Measurements from ENCODE around the gene SPNS2.

DNA sequence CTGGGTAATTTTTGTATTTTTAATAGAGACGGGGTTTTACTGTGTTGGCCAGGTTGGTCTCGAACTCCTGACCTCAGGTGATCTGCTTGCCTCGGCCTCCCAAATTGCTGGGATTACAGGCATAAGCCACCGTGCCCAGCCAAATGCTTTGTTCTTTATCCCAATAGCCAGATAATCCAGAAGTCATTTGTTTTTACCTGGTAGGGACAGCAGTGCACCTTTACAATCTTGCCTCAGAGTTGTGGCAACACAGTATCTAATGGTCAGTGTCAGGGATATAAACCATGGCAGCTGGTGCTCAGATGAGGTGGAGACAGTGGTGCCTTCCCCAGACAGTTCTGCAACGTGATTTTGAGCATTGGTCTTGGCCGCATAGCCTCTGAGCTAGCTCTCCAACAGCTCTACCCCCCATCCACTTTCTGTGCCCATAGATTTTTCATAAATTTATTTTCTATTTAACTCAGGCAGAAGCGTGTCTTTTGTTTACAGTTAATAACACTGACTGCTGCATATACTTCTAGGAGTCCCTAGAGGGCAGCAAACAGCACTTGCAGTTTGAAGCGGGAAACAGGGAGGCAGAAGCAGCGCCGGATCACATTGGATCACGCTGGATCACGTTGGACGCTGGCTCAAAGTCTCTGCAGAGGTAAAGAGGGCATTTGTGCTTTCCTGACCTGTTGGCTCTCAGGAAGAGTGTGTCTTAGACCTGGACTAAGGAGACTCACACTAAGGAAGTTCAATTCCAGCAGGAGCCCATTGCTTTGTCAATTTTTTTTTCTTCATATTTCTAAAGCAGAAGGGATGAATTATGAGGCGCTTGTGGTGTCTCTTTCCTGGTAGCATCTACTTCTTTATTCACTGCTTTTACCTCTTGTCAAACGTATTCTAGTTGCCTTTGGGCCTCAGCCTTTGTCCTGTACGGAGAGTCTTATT is 66.8 kb downstream of the SPNS2 start:
- TF ChIP-seq EP300 (IDR thresholded peaks at IDR 0.05) (no peak), POLR2A (IDR thresholded peaks at IDR 0.05) (no peak)
- TF ChIP-seq, protein P1, sequence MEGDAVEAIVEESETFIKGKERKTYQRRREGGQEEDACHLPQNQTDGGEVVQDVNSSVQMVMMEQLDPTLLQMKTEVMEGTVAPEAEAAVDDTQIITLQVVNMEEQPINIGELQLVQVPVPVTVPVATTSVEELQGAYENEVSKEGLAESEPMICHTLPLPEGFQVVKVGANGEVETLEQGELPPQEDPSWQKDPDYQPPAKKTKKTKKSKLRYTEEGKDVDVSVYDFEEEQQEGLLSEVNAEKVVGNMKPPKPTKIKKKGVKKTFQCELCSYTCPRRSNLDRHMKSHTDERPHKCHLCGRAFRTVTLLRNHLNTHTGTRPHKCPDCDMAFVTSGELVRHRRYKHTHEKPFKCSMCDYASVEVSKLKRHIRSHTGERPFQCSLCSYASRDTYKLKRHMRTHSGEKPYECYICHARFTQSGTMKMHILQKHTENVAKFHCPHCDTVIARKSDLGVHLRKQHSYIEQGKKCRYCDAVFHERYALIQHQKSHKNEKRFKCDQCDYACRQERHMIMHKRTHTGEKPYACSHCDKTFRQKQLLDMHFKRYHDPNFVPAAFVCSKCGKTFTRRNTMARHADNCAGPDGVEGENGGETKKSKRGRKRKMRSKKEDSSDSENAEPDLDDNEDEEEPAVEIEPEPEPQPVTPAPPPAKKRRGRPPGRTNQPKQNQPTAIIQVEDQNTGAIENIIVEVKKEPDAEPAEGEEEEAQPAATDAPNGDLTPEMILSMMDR (IDR thresholded peaks at IDR 0.05) = peak; percentile 66 to 74 (median 70)
